AG10803 (cell line): Measurements from ENCODE around the gene RGS17.
"Not testable (repeated sequence)": the region's sequence is repeated elsewhere in the genome, so short reads cannot be mapped to it uniquely, and the experiment has no call there.

Source experiments
- DNase-seq: peaks from one replicate; pipeline ENCODE4 v3.0.0; 2010; ENCODE audit warnings: low read depth
- H3K4me3 ChIP-seq: 2 replicates; pipeline ENCODE4 v1.5.1; 2011; ENCODE audit warnings: mild to moderate bottlenecking, low read length, control low read depth
- CTCF ChIP-seq: conservative IDR thresholded peaks from 2 replicates; pipeline ENCODE4 v1.5.1; 2011; ENCODE audit warnings: mild to moderate bottlenecking, low read length, control low read depth, inconsistent platforms

RGS17 gene

DNA sequence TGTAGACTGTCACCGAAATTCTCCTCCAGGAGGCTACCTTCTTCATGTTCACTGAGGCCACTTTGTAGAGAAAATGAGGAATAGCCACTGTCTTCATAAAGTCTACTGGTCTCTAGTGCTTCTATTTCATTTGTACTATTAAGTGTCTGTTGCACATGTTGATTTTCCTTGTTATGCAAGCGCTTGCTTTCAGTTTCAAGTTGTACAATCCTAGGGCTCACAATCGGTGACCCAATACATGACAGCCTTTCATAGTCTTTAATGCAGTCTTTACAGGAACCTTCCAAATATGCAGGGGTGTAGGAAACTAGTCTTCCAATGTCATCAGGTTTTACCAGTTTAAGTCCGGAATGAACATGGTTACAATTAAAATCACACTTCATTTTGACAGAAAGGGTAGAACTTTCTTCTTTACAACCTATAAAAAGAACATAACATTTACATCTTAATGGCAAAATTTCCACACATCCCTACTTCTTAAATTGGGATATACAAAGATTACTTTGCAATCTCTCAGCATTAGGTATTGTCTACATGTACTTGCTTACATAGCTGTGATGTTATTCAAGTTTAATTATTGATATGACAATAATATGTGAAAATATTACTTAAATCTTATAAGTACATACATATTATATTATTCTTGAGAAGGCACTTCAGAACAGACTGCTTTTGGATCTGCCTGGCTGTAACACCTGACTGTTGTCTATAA is 155.7 kb downstream of the RGS17 start:
- H3K4me3 ChIP-seq, result no peak overlapping the region
- no peak for TF ChIP-seq CTCF
- DNase-seq, result no peak

DNA sequence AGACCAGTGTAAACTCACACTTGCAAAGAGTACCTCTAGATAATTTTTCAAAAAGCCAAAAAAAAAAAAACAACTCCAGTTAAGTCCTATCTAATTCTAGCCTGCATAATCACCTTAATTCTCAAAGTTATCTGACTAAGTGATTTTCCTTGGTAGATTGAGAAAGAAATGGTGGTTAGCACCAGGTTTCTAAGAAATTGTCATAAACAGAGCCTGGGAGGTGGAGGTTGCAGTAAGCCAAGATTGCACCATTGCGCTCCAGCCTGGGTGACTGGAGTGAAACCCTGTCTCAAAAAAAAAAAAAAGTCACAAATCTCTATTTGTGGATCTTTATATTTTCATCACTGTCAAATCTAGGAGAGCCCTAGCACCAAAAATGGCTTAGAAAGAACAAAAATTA is 157.2 kb downstream of the RGS17 start:
- DNase-seq, result no peak
- TF ChIP-seq CTCF, result no peak
- H3K4me3 ChIP-seq, result no peak overlapping the region

GRCh38 chr6:152969688-152970418 is 161.2 kb downstream of the RGS17 start:
- no peak for TF ChIP-seq CTCF
- no peak for DNase-seq
- H3K4me3 ChIP-seq, result no peak overlapping the region

DNA sequence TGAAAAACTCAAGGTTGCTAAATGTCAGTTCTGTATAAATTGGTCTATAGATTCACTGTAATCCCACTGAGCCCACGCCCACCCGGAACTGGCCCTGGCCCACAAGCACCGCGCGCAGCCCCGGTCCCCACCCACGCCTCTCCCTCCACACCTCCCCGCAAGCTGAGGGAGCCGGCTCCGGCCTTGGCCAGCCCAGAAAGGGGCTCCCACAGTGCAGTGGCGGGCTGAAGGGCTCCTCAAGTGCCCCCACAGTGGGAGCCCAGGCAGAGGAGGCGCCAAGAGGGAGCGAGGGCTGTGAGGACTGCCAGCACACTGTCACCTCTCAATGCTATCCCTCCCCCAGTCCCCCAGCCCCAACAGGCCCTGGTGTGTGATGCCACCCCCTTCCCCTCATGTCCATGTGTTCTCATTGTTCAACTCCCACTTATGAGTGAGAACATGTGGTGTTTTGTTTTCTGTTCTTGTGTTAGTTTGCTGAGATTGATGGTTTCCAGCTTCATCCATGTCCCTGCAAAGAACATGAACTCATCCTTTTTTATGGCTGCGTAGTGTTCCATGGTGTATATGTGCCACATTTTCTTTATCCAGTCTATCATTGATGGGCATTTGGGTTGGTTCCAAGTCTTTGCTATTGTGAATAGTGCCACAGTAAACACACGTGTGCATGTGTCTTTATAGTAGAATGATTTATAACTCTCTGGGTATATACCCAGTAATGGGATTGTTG is 164.8 kb downstream of the RGS17 start:
- not testable (repeated sequence) for DNase-seq

GRCh38 chr6:152959333-152959732 is 171.7 kb downstream of the RGS17 start:
- TF ChIP-seq CTCF, result no peak
- H3K4me3 ChIP-seq, result no peak overlapping the region
- DNase-seq, result no peak

More for the DNA sequence above, 164.8 kb downstream of the RGS17 start:
- H3K4me3 ChIP-seq, result not testable (repeated sequence)

DNA sequence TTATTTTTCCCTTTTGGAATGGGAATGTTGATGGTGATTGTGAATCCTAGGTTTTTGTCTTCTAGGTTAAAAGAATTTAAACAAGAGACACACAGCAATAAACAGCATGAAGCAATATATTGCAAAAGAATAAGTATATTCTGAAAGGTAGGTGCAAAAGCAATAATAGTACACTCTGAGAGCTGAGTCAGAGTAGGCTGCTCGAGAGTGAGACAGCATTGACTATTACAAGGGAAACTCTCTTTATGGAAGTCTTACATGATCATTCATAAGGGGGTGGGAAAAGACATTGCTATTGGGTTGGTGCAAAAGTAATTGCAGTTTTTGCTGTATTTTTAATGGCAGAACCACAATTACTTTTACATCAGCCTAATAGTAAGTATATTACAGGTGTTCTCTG is 173.3 kb downstream of the RGS17 start:
- no peak for DNase-seq
- no peak overlapping the region for H3K4me3 ChIP-seq
- TF ChIP-seq CTCF, result no peak
